A673 (cell line): ENCODE measurements around the gene TXLNA.

Experiments
- EZH2 ChIP-seq: fragments of 200-600 bp; sonication (generic); IDR thresholded peaks from 2 replicates; pipeline ENCODE4 v1.6.1; 2017; ENCODE audit warnings: borderline replicate concordance, low read depth, mild to moderate bottlenecking, mixed read lengths, antibody characterized with exemption, low read length; ENCODE audit not compliant: poor library complexity, severe bottlenecking
- TF ChIP-seq, protein P1 (sequence below): fragments of 300-800, 200-600 bp; sonication (generic); conservative IDR thresholded peaks from 2 replicates; pipeline ENCODE4 v1.5.1; 2017; ENCODE audit warnings: low read depth, mild to moderate bottlenecking, antibody characterized with exemption, low read length, moderate library complexity, mixed read lengths

DNA sequence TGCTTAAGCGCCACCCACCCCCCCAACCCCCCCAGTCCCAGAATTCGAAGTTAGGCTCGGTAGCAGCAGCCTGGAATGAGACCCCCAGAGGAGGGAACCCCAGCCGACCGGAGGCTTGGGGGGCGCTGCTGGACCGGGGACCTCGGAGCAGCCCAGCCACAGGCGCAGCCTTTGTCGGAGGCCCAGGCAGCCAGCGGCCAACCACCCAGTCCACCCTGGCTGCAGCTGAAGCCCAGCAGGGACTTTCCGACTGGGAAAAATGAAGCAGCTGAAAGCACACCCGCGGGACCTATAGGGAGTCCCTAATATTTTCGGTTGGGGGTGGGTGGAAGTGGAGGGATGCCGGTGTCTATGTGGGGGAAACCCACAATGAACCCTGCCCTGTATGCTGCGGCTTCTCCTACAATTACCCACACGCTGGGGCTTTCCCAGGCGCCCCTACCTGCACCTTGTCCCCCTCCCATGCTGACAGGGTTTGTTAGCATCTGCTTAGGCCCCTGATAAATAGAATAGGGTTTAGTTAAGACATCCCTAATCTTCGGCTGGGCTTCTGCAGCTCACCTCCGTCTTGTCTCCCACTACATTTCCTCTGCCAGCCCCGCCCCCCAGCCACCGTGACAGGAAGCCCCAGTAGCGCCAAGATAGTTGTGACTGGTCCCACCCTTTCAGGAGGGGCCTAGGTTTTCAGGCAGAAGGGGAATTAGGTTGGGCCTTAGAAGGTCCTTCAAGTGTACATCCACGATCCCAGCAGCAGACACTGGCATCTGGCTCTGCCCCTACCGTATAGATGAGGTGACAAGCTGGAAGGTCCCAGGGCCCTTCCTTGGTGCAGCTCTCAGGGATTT lies 21.8 kb downstream of the TXLNA start:
- no peak for TF ChIP-seq EZH2
- TF ChIP-seq, protein P1, sequence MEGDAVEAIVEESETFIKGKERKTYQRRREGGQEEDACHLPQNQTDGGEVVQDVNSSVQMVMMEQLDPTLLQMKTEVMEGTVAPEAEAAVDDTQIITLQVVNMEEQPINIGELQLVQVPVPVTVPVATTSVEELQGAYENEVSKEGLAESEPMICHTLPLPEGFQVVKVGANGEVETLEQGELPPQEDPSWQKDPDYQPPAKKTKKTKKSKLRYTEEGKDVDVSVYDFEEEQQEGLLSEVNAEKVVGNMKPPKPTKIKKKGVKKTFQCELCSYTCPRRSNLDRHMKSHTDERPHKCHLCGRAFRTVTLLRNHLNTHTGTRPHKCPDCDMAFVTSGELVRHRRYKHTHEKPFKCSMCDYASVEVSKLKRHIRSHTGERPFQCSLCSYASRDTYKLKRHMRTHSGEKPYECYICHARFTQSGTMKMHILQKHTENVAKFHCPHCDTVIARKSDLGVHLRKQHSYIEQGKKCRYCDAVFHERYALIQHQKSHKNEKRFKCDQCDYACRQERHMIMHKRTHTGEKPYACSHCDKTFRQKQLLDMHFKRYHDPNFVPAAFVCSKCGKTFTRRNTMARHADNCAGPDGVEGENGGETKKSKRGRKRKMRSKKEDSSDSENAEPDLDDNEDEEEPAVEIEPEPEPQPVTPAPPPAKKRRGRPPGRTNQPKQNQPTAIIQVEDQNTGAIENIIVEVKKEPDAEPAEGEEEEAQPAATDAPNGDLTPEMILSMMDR, result no peak
